Measurements from ENCODE around the gene FMNL2.

DNA sequence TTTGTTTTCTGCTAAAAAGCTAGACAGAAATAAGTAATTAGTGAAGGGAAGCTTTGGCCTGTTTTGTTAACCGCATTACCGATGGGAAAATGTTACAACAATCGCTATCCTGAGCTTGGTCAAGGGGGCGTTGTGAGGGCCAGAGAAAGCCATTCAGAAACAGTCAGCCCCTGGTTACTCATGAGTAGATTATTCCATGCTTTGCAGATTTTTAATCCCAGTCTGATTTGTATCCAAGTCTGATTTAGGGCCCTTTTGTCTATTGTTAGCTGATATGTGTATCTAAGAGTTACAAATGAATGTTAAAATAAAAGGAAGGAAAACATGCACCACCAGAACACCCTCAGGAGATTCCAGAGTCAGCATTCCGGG lies 283.2 kb downstream of the FMNL2 start:
- TF ChIP-seq CTCF (IDR thresholded peaks at IDR 0.05): no peak
- no peak for TF ChIP-seq POLR2A (IDR thresholded peaks at IDR 0.05; ENCODE audit: low read depth)

Data from esophagus muscularis mucosa (tissue), 3 donors.